Thyroid gland (tissue), 4 donors: Measurements from ENCODE around the gene COL8A2.

Experiments used
- CTCF ChIP-seq, 6 experiments: fragments of 200-600 bp in 3 of 6; fragments of 450-650 bp in 3 of 6; sonication (generic) in 3 of 6; IDR thresholded peaks; one replicate each; pipeline ENCODE4 v1.5.1; 2016 to 2019; ENCODE audit warnings: antibody characterized with exemption in 6 of 6, mild to moderate bottlenecking in 2 of 6, inconsistent platforms in 1 of 6, moderate library complexity in 1 of 6
- POLR2A ChIP-seq, 2 donors: fragments of 450-650 bp; IDR thresholded peaks; one replicate each; pipeline ENCODE4 v1.6.1; 2017; ENCODE audit warnings: antibody characterized with exemption in 2 of 2, mild to moderate bottlenecking in 2 of 2, moderate library complexity in 1 of 2

GRCh38 chr1:36123356-36123755 lies 1.7 kb downstream of the COL8A2 start:
- TF ChIP-seq CTCF (IDR thresholded peaks at IDR 0.05) (no peak), POLR2A (IDR thresholded peaks at IDR 0.05) (no peak)
